GM10266 (cell line): Measurements from ENCODE around the gene WDR19.
"Not testable (repeated sequence)": the region's sequence is repeated elsewhere in the genome, so short reads cannot be mapped to it uniquely, and the experiment has no call there.

Source experiments
- DNase-seq: peaks from one replicate; pipeline ENCODE4 v3.0.0; 2012; ENCODE audit errors: extremely low spot score
- TF ChIP-seq, protein P1 (sequence below): IDR thresholded peaks from 2 replicates; pipeline ENCODE4 v1.5.1; 2012; ENCODE audit warnings: mild to moderate bottlenecking, low read depth; ENCODE audit not compliant: control insufficient read depth, insufficient read depth; ENCODE audit errors: missing control alignments

WDR19 gene

DNA sequence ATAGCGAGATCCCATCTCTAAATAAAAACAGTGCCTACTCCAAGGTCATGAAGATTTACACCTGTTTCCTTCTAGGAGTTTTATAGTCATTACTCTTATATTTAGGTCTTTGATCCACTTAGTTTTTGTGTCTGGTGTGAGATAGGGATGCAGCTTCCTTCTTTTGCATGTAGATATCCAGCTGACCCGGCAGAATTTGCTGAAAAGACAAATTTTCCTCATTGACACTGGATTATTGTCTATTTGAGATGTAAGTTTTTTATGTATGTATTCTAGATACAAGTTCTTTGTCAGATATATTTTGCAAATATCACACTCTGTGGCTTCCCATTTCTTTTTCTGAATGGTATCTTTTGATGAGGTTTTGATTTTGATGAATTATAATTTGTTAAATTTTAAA lies 98.4 kb downstream of the WDR19 start:
- DNase-seq: no peak
- TF ChIP-seq, protein P1, sequence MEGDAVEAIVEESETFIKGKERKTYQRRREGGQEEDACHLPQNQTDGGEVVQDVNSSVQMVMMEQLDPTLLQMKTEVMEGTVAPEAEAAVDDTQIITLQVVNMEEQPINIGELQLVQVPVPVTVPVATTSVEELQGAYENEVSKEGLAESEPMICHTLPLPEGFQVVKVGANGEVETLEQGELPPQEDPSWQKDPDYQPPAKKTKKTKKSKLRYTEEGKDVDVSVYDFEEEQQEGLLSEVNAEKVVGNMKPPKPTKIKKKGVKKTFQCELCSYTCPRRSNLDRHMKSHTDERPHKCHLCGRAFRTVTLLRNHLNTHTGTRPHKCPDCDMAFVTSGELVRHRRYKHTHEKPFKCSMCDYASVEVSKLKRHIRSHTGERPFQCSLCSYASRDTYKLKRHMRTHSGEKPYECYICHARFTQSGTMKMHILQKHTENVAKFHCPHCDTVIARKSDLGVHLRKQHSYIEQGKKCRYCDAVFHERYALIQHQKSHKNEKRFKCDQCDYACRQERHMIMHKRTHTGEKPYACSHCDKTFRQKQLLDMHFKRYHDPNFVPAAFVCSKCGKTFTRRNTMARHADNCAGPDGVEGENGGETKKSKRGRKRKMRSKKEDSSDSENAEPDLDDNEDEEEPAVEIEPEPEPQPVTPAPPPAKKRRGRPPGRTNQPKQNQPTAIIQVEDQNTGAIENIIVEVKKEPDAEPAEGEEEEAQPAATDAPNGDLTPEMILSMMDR: no peak

DNA sequence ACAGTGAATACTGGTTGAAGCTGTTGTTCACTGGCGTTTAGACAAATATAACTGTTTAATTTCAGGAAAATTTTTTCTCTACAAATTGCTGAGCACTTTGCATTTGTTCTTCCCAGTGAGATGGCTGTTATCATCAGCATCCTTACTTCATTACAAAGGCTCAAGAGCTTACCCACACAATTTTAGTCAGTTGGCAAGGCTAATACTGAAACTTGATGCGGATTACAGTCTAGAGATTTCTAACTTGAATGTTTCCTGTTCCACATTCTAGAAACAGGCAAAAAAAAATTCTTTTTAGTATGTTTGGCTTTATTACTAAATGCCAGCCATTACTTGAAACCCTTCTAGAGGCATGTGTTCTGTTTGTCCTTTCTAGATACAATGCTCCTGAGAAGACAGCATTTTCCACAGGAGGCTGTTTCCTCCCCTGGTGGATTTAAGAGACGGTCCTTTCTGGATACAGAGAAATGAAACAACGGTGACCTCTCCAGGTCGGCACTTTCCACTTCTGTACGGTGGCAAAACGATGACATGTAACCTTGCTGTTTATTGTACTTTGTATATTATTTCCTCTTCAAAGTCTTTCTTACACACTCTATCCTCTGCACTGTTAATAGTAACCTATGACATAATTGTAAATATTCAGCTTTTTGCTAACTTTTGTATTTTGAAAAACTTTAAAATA lies 102.9 kb downstream of the WDR19 start:
- DNase-seq: no peak
- TF ChIP-seq, protein P1: no peak

DNA sequence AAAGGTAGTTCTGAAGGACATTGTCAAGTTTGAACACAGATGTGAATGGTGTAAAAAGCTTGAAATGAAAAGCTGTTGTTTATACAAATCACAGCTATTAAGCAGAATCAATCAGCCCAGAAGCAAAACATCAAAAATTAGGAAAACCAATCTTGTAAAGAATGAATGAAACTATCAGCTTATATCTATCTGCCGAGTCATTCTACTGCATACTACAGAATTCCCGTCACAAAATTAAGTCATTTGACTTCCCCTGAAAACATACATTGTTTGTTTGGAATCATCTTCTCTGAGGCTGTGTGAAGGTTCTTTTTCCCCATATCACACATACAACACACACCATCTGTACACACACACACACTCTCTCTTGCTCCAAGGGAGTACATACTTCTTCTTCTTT lies 103.5 kb downstream of the WDR19 start:
- no peak for DNase-seq
- TF ChIP-seq, protein P1: no peak

DNA sequence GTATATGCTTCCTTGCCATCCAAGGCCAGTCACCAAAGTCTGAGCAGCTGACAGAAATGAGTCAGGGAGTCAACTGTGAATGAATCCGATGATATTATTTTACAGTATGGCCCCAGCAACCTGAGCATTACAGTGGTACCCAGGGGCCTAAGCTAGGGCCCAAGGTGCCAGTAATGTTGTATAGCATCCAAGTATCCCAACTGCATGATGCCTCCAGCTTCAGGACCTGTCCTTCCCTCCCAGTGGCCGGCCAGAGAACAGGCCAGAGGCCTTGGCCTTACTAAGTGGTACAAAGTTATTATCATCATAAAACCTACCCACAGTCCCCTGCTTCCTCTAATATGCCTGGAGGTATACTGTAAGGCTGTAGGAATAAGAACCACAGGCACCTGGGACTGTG lies 103.9 kb downstream of the WDR19 start:
- TF ChIP-seq, protein P1: no peak
- no peak for DNase-seq

DNA sequence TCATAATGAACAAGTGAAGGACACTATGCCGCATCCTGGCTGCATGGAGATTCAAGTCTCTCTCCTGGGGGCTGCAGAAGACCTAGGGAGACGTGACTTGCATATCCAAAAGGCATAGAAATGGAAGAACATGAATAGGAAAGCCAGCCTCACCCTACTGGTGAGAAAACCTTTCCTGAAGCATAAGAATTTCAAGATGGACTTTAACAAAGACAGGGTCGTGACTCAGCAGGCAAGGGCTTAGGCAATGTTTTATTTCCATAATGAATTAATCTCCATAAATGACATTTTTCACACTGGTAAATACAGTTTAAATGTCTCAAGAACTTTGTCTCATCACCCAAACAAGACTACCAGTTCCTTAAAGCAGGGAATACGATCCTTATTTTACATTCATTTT lies 104.9 kb downstream of the WDR19 start:
- no peak for DNase-seq
- TF ChIP-seq, protein P1: no peak

DNA sequence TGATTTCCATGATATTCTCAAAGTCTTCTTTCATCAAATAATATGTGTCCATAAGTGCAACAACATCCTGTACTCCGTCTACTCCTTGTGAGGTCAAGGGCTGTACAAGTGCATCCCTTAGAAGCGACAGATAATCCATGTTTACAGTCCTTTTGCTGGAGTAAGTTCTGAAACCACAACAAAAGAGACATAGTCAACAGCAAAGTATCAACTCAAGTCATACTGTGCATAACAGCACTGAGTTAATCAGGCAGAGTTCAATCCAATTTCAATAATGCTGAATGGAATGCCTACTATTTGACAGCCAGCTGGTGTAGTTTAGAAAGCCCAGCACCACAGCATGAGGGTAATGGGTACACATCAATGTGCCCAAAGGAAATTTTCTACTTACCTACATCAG lies 109.4 kb downstream of the WDR19 start:
- TF ChIP-seq, protein P1: no peak

DNA sequence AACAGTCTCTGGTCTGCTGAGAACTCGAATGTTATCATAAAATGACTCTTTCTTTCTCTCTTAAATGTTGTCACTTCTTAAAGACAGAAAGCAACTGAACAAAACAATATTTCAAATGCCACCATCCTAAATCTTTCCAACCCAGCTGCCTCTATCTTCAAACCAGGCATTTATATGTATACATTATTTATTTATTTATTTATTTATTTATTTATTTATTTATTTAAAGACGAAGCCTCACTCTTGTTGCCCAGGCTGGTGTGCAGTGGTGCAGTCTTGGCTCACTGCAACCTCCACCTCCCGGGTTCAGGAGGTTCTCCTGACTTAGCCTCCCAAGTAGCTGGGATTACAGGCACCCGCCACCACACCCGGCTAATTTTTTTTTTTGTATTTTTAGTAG lies 110.1 kb downstream of the WDR19 start:
- DNase-seq: not testable (repeated sequence)

More for the DNA sequence above, 109.4 kb downstream of the WDR19 start:
- DNase-seq: no peak

DNA sequence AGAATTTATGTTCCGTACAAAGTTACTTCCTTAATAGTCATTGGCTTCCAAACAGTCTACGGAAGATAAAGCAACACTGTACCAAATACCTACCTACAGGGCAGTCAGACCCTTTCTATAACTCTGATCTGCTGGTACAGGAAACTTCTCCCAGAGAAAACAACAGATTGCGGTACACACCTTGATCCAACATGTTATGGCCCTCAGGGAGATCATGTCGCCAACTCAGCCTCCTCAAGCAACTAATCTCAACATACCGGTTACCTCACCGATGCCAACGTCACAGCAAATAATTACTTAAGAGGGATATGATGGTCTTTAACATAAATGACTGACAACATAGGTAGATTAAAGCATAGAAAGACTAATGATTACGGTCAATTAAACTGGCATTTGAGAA lies 113.5 kb downstream of the WDR19 start:
- TF ChIP-seq, protein P1: no peak

More for the DNA sequence above, 113.5 kb downstream of the WDR19 start:
- no peak for DNase-seq
